Kidney (tissue), 14 donors: ENCODE measurements around the gene EXOC2. TPM values are rescaled to one million over a fixed set of nuclear protein-coding genes. Genes with fewer than 3 reads are reported as not detected.

Experiments
- DNase-seq, 5 donors: peaks; one replicate each; pipeline ENCODE4 v3.0.0-alpha.2; 2013 to 2020
- FAIRE-seq: peaks from 2 replicates; lab custom pipeline; 2012; peaks lifted over from hg19 to GRCh38; lab: Jason Lieb, UNC
- H3K27ac ChIP-seq, 2 donors: one replicate each; pipeline ENCODE4 v1.7.0; 2013; ENCODE audit warnings: low read depth in 2 of 2, low read length in 2 of 2, inconsistent platforms in 1 of 2
- H3K27me3 ChIP-seq: one replicate; pipeline ENCODE4 v1.7.1; 2013; ENCODE audit warnings: low read length, inconsistent platforms; ENCODE audit not compliant: control insufficient read depth, insufficient read depth
- H3K36me3 ChIP-seq, 3 donors: one replicate each; pipeline versions ENCODE4 v1.7.0 to v1.7.1; 2013; ENCODE audit warnings: low read length in 3 of 3, control low read depth in 1 of 3, inconsistent platforms in 1 of 3; ENCODE audit not compliant: insufficient read depth in 3 of 3, control insufficient read depth in 2 of 3
- H3K4me1 ChIP-seq, 3 donors: one replicate each; pipeline versions ENCODE4 v1.7.0 to v1.7.1; 2013; ENCODE audit warnings: low read length in 3 of 3, inconsistent platforms in 1 of 3, low read depth in 1 of 3; ENCODE audit not compliant: control insufficient read depth in 2 of 3, insufficient read depth in 2 of 3
- H3K4me3 ChIP-seq, 3 donors: one replicate each; pipeline versions ENCODE4 v1.7.0 to v1.8.1; 2013; ENCODE audit warnings: low read length in 3 of 3, control low read depth in 1 of 3, inconsistent platforms in 1 of 3
- H3K9ac ChIP-seq, 3 donors: one replicate each; pipeline versions ENCODE4 v1.7.0 to v1.7.1; 2013; ENCODE audit warnings: low read length in 3 of 3, control low read depth in 1 of 3, inconsistent platforms in 1 of 3
- H3K9me3 ChIP-seq, 3 donors: one replicate each; pipeline versions ENCODE4 v1.7.0 to v1.7.1; 2013; ENCODE audit warnings: low read length in 3 of 3, control low read depth in 1 of 3, inconsistent platforms in 1 of 3; ENCODE audit not compliant: control insufficient read depth in 2 of 3, insufficient read depth in 1 of 3
- CTCF ChIP-seq: IDR thresholded peaks from 3 replicates; pipeline ENCODE4 v1.5.1; 2012; ENCODE audit warnings: mild to moderate bottlenecking, moderate library complexity, borderline replicate concordance; ENCODE audit not compliant: insufficient read depth; ENCODE audit errors: extremely low read depth
- intact Hi-C: fragments of 100-400 bp; cut with DNase I; formaldehyde crosslinking; loops from one replicate; pipeline ENCODE4 v1.11.1; 2022
- polyA plus RNA-seq: library from polyadenylated mRNA; stranded (reverse); fragments of 350-450 nt; fragmentation: Illumina TruSeq; extraction: RNeasy Lipid Tissue Mini Kit (QIAGEN cat#74804); gene quantifications from one replicate; pipeline ENCODE4 v1.2.3, GENCODE V29; 2014; ENCODE audit warnings: low read depth, low replicate concordance; ENCODE audit not compliant: insufficient read depth
- total RNA-seq: library from RNA; stranded (reverse); fragmentation: NEBNext Ultra II Directional; extraction: Animal tissue kit (Norgen Biotek cat#: 25700); gene quantifications from one replicate; pipeline ENCODE4 v1.2.1, GENCODE V29; 2021
- donor health status: control.
- donor health status: control.
- donor health status: control.
- donor health status: control.
- donor health status: control.
- donor health status: DM: yes; HTN: yes; CAD: no.
- donor health status: Normal renal cell carcinoma (clear cell type).

Gene EXOC2
- total and polyA plus RNA-seq, 2 donors from 2014 or later = 8.6 to 21.7 TPM

DNA sequence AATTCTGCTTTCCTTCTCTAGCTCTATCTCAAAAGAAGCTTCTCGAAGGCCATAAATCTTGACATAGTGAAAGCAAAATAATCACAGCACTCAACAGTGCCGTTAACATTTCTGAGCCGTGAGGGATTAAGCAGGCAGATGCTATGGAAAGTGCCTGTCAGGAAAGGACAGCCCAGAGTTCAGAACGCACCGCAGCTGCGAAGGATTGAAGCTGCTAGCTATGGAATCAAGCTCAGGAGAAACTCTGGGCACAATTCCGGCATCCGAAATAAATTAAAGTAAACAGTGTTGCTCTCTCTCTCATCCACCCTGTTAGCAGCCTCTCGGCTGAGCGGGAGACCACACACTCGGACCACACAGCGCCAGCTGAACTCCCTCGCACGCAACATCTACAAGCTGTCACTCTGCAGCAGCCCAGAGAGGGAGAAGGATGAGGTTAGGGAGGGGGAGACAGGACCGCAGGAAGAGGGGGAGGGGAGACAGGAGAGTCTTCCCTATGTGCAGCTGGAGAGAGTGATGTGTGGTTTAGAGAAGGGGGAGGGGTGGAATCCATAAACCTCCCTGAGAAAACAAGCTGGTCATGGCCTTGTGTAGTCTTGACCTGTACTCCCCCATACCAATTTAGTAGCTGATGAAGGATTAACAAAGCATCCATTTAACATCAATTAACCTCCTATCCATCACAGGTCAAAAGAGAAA is 9.0 kb downstream of the EXOC2 start:
- Histone ChIP-seq H3K27ac (no peak overlapping the region), H3K4me3 (peak overlapping the region; percentile 8 to 25 (median 12)), H3K4me1 (no peaks in the 10 kb centered on the region), H3K36me3 (peaks cover 0 to 2% (median 0%) of the 10 kb centered on the region in 3 donors), H3K9ac (no peak overlapping the region), H3K9me3 (no peaks in the 10 kb centered on the region), H3K27me3 (no peaks in the 10 kb centered on the region)
- FAIRE-seq (no peak), DNase-seq (peak in 4 of 5 donors; percentile 90 to 95 (median 93))
- intact Hi-C loops = no loop called here
- TF ChIP-seq CTCF = no peak

GRCh38 chr6:680666-681340 is 12.1 kb downstream of the EXOC2 start:
- no peaks in the 10 kb centered on the region for H3K4me1 ChIP-seq
- TF ChIP-seq CTCF = no peak
- intact Hi-C loops = no loop called here
- no peaks in the 10 kb centered on the region for H3K9me3 ChIP-seq
- no peaks in the 10 kb centered on the region for H3K27me3 ChIP-seq
- H3K27ac ChIP-seq = no peak overlapping the region
- H3K9ac ChIP-seq = no peak overlapping the region
- no peaks in the 10 kb centered on the region for H3K36me3 ChIP-seq
- no peak overlapping the region for H3K4me3 ChIP-seq
- DNase-seq = no peak
- no peak for FAIRE-seq

GRCh38 chr6:680251-680650 is 12.7 kb downstream of the EXOC2 start:
- Histone ChIP-seq H3K27ac (no peak overlapping the region), H3K27me3 (no peaks in the 10 kb centered on the region), H3K9me3 (no peaks in the 10 kb centered on the region), H3K9ac (no peak overlapping the region), H3K4me1 (no peaks in the 10 kb centered on the region), H3K4me3 (no peak overlapping the region), H3K36me3 (no peaks in the 10 kb centered on the region)
- intact Hi-C loops = no loop called here
- TF ChIP-seq CTCF = no peak
- FAIRE-seq (no peak), DNase-seq (no peak)
